K562 (cell line): Measurements from ENCODE around the gene PRELID1. TPM values are rescaled to one million over a fixed set of nuclear protein-coding genes. Genes with fewer than 3 reads are reported as not detected.
A peak's percentile ranks its signal among the peaks of the same experiment; 100 is the strongest.

ENCODE experiments used
- ADNP ChIP-seq: fragments of 200-800 bp; sonication (Bioruptor generic); IDR thresholded peaks from 2 replicates; pipeline ENCODE4 v1.6.1; 2016; ENCODE audit warnings: missing genetic modification characterization, missing compliant biosample characterization
- HCFC1 ChIP-seq: IDR thresholded peaks from 2 replicates; pipeline ENCODE4 v1.6.1; 2012; ENCODE audit warnings: low read depth, low read length, improper control_type of control experiment
- RB1 ChIP-seq: fragments of 450-650 bp; IDR thresholded peaks from 2 replicates; pipeline ENCODE4 v1.6.1; 2017; ENCODE audit warnings: low read depth, mild to moderate bottlenecking
- RBM22 ChIP-seq: fragments of 200-400 bp; formaldehyde crosslinking; IDR thresholded peaks from 2 replicates; pipeline ENCODE4 v1.6.1; 2018; ENCODE audit warnings: low read length, low read depth; ENCODE audit not compliant: poor library complexity, severe bottlenecking
- REST ChIP-seq, 2 experiments: fragments of 450-650 bp; formaldehyde crosslinking in 1 of 2; IDR thresholded peaks; 2 replicates each; pipeline versions ENCODE4 v1.4.0 to v1.6.1; 2014 to 2020; ENCODE audit warnings: mild to moderate bottlenecking in 2 of 2, borderline replicate concordance in 1 of 2, low read depth in 1 of 2
- SMC3 ChIP-seq: conservative IDR thresholded peaks from 2 replicates; pipeline ENCODE4 v1.6.1; 2011; ENCODE audit warnings: low read depth, low read length, improper control_type of control experiment; ENCODE audit not compliant: insufficient read depth
- ZBTB33 ChIP-seq: sonication (generic); formaldehyde crosslinking; IDR thresholded peaks from 2 replicates; pipeline ENCODE4 v1.8.1; 2023; ENCODE audit warnings: mild to moderate bottlenecking, missing genetic modification reagents
- ZBTB8A ChIP-seq: fragments of 450-650 bp; IDR thresholded peaks from 2 replicates; pipeline ENCODE4 v1.6.1; 2018; ENCODE audit warnings: mild to moderate bottlenecking, moderate library complexity; ENCODE audit not compliant: partially characterized antibody
- ZNF668 ChIP-seq: fragments of 250-450 bp; sonication (Bioruptor Pico); IDR thresholded peaks from 2 replicates; pipeline ENCODE4 v1.8.0; 2022; ENCODE audit warnings: mild to moderate bottlenecking, inconsistent platforms
- polyA plus RNA-seq, 8 experiments: library from polyadenylated mRNA; depleted of rRNA in 4 of 8; stranded (reverse) in 5 of 8; unstranded in 3 of 8; fragments of >200 nt; fragmentation: Nextera tagmentation in 2 of 8; fragmentation: Illumina TruSeq in 1 of 8; extraction: Ambion mirVana in 2 of 8; extraction: Trizol in 1 of 8; gene quantifications; 2 replicates each; pipeline versions ENCODE4 v1.2.1 to v1.2.3, GENCODE V29; 2011 to 2014; ENCODE audit warnings: inconsistent platforms in 1 of 8, missing spikeins in 1 of 8
- total RNA-seq, 7 experiments: library from RNA; depleted of rRNA in 6 of 7; stranded (reverse); fragments of >200 nt in 6 of 7; fragmentation: Illumina TruSeq in 2 of 7; extraction: Trizol in 2 of 7; gene quantifications; 2 replicates each; pipeline versions ENCODE4 v1.2.1 to v1.2.3, GENCODE V29; 2011 to 2021; ENCODE audit warnings: low replicate concordance in 1 of 7
- TF ChIP-seq, protein P1 (sequence below): sonication (generic); IDR thresholded peaks from 2 replicates; pipeline ENCODE4 v1.6.1; 2016
- TF ChIP-seq, protein P2 (sequence below): fragments of 250-450 bp; sonication (Bioruptor Pico); IDR thresholded peaks from 2 replicates; pipeline ENCODE4 v1.8.0; 2022; ENCODE audit warnings: moderate library complexity, mild to moderate bottlenecking, inconsistent platforms

The PRELID1 gene
- total and polyA plus RNA-seq, 9 of the 15 experiments (the other 6 are each of a cell fraction or from before 2014, with no cell fraction given): 40.1 to 484 (median 340) TPM

DNA sequence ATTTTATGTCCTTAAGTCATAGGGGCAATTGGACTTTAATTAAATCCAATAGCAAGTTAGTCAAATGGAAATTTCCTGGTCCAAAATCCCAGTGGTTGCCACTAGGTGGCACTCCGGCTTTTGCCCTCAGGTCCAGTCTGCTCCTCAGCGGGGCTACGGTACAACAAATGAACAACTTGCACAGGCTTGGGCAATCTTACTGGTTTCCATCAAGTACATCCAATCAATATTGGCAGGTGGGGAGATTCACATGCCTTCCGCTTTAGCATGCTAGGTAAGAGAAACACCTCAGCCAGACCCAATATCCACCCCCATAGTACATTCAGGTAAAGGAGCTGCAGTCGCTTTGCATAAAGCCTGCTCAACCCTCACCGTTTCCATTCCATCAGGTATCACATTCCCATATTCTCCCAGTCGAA is 14.4 kb downstream of the PRELID1 start (continued):
- TF ChIP-seq SMC3: peak; percentile 77
- no peak for TF ChIP-seq ADNP (tag)
- no peak for TF ChIP-seq HCFC1
- TF ChIP-seq RBM22: no peak
- 0 out of 2 replicates have a peak, but pooled peaks have one; percentile 19 for TF ChIP-seq RB1
- no peak for TF ChIP-seq ZBTB8A
- no peak for TF ChIP-seq ZBTB33 (CRISPR knock-in tag)
- TF ChIP-seq, protein P1, sequence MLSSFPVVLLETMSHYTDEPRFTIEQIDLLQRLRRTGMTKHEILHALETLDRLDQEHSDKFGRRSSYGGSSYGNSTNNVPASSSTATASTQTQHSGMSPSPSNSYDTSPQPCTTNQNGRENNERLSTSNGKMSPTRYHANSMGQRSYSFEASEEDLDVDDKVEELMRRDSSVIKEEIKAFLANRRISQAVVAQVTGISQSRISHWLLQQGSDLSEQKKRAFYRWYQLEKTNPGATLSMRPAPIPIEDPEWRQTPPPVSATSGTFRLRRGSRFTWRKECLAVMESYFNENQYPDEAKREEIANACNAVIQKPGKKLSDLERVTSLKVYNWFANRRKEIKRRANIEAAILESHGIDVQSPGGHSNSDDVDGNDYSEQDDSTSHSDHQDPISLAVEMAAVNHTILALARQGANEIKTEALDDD: peak; percentile 30; the same call in 1 of the 2 replicates
- TF ChIP-seq, protein P2, sequence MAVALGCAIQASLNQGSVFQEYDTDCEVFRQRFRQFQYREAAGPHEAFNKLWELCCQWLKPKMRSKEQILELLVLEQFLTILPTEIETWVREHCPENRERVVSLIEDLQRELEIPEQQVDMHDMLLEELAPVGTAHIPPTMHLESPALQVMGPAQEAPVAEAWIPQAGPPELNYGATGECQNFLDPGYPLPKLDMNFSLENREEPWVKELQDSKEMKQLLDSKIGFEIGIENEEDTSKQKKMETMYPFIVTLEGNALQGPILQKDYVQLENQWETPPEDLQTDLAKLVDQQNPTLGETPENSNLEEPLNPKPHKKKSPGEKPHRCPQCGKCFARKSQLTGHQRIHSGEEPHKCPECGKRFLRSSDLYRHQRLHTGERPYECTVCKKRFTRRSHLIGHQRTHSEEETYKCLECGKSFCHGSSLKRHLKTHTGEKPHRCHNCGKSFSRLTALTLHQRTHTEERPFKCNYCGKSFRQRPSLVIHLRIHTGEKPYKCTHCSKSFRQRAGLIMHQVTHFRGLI (CRISPR knock-in tag): no peak
- peak; percentile 69; the same call in 1 of the 2 replicates for TF ChIP-seq REST (IDR thresholded peaks at IDR 0.05; ENCODE audit: borderline replicate concordance)
- TF ChIP-seq REST (CRISPR knock-in tag; IDR thresholded peaks at IDR 0.05; ENCODE audit: low read depth): no peak
- no peak for TF ChIP-seq ZNF668 (CRISPR knock-in tag)
